HTERT RPE-1 (cell line): ENCODE data around the gene INSRR.

Source experiments
- in situ Hi-C: fragments of 300-500 bp; cut with MboI; formaldehyde crosslinking; loops from 4 replicates; pipeline ENCODE4 v1.14.3; 2020; ENCODE audit warnings: low sequenced_read_pairs

The INSRR gene

GRCh38 chr1:156809281-156809680, 49.6 kb downstream of the INSRR start:
- in situ Hi-C loops: no loop called here

DNA sequence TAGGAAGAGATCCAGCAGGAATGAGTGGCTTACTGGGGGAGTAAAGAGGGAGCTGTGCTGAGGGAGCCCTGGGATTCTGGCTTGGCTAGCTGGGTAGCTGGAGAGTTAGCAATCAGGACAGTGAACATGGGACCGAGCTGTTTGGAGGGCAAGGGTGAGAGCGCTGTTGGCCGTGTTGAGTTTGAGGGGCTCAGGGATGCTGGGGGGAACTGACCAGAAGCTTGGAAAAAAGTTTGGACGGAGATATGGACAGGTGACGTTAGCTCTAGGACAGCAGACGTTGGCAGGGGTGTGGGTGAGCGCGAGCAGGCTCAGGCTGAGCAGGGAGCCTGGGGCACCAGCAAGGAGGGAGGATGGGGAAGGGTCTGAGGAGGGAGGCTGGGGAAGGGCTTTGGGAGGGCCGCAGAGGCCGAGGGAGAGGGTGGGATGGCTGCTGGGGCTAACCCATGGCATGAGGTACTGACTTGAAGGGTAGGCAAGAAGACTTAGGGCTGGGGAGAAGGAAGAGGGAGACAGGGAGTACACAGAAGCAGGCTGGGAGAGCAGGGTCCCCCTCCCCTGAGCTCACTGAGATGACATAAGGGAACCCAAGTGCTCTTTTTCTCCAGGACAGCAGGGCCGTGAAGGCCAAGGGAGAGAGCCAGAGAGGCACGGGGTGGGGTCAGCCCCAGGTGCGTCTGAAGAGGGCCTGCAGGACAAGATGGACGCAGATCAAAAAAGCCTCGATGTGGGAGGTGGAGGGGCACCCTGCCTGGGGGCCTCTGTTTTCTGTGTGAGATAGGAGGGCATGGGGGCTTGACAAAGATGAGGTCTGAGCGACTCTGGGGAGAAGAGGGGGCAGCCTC, 50.5 kb downstream of the INSRR start:
- in situ Hi-C loops: no loop called here

- in situ Hi-C loops: no loop called here
These were observed 51.3 kb downstream of the INSRR start for GRCh38 chr1:156807627-156808026.

- in situ Hi-C loops: no loop called here
These were observed 52.1 kb downstream of the INSRR start for GRCh38 chr1:156806512-156807440.

DNA sequence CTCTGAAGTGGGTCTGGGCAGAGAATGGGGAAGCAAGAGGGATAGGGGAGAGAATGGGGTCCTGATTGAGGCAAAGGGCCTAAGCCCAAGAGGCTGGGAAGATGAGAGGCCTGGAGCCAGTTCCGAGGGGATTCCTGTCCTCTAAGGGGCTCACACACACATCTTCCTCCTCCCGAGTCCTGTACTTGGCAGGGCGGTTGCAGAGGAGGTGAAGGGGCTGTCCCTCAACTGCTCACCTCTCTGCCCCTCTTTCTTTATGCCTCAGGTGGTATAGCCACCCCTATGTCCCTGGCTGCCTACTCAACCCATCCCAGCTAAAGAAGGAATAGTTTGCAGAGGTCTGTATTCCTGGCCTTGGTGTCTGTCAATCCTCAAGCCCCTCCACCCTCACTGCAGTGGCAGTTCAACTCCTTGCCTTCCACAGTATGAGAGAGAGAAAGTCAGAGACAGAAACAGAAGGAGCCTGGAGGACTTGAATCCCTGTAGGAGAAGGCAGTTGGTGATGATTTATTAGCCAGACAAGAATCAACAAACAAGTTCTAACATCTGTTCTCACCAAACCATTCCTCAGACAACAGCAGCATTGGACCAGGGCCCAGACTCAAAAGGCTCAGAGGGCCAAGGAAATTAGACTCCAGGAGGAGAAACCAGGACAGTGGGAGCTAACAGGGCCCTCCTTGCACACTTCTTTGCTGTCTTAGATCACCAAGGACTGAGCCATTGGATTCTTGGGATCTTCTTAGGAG, 53.0 kb downstream of the INSRR start:
- in situ Hi-C loops: no loop called here

- in situ Hi-C loops: no loop called here
These were observed 54.2 kb downstream of the INSRR start for GRCh38 chr1:156804572-156805243.

DNA sequence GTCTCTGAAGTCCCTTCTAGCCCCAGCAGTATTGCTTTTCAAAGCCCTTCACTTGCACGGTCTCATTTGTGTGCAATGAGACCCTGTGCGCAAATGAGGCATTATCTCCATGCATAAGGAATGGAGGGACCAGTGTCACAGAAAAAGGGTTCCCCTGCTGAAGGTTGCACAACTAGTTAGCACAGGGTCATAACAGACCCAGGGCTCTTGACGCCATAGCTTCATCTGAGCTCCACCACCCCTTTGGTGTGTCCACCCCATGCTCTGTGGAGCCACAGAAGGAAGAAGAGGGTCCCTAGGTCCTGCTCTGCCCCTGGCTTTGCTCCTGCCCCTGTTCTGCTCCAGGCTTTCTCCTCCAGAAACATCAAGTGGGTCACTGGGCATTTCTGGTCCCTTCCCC, 54.9 kb downstream of the INSRR start:
- in situ Hi-C loops: no loop called here

DNA sequence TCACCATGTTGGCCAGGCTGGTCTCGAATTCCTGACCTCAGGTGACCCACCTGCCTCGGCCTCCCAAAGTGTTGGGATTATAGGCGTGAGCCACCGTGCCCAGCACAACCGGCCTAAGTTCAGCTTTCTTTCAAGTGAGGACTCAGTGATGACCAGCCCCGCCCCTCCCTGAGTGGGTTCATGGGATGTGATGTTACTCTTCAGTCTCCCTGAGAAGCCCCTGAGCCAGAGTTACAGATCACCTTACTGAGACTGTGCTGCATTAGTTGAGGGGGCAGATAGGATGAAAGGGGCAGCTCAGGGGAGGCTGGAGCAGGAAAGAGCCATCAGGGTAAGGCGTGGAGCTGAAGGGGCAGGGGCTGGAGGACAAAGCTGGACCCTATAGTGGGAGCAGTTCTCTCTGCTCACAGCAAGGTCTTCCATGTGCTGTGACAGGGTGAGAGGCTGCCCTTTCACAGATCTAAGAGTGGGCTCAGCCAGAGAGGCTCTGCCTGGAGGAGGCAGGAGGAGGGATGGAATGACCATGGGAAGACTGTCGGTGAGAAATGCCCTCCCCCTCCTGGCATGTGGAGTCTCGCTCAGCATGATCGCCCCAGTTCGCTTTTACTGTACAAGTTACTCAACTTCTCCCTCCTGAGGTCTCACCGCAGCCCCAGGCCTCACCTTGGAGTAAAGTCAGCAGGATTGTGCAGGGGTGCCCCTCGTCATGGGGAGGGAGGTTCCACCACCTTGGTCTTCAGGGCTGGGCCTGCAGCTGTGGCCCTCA, 55.6 kb downstream of the INSRR start:
- in situ Hi-C loops: no loop called here

GRCh38 chr1:156802421-156802935, 56.4 kb downstream of the INSRR start:
- in situ Hi-C loops: no loop called here

DNA sequence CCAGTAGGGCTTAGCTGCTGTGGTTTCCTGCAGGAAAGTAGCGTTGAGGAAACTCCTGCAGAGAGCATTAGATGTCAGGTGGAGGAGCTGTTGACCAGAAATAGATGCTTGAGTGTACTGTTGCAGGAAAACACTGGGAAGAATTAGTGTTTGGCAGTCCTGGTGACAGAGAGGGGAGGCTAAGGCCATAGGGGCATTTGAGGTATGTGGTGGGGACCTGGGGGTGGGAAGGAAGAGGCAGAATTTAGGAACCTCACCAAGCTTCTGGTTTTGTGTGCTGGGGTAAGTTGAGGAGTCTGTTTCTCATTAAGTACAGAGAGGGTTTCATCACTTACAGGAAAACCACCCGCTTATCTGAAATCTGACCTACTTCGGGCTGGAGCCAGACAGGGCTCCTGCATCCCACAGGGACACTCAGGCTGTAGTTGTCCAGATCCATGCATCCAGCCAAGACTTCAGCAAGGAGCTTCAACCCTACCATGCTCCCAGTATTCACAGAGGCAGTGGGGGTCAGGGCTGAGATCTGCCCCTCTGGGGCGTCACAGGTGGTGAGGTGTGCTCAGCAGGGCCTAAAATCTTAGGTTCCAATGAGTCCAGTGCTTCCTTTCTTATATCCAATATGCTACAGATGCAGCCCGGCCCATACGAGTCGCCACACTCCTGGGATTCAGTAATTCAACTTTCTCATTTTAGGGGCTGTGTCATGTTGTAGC, 57.4 kb downstream of the INSRR start:
- in situ Hi-C loops: no loop called here

DNA sequence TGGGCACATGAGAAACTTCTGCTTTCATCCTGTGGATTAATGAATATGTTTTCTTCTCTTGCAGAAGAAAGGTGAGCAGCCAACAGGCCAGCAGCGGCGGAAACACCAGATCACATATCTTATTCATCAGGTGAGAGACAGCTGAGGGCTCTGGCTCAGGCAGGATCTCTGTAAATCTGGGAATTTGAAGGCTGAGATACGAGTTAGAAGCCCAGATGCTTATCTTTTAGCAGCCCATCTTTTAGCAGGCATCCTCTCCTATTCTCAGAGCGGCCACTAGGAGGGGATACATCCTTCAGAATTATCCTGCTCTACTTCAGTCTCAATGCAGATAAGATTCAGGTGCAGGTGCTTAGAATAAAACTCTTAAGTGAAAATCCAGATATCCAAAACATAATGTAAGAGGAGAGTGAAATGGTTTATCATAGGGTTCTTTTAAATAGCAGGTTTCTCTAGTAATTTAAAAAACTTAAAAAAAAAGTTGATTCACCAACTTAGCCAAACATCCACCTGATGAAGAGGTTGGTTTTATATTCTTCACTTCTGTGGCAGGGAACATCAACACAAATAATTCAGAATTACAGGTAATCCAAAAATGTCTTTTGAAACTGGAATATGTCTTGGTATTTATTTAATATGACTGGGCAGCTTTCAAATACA, 61.6 kb downstream of the INSRR start:
- in situ Hi-C loops: no loop called here

GRCh38 chr1:156796340-156797097, 62.4 kb downstream of the INSRR start:
- in situ Hi-C loops: no loop called here

- in situ Hi-C loops: no loop called here
These were observed 63.1 kb downstream of the INSRR start for GRCh38 chr1:156795787-156796186.

DNA sequence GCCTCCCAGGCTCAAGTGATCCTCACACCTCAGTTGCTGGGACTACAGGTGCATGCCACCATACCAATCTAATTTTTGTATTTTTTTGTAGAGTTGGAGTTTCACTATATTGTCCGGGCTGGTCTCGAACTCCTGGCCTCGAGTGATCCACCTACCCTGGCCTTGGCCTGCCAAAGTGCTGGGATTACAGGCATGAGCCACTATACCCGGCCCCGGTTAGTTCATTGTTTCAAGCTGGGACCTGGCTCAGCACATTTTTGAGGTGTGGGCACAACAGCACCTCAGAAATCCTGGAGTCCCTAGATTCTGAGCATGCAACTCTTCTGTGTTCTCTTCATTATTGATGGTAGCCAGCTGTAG, 63.6 kb downstream of the INSRR start:
- in situ Hi-C loops: no loop called here

DNA sequence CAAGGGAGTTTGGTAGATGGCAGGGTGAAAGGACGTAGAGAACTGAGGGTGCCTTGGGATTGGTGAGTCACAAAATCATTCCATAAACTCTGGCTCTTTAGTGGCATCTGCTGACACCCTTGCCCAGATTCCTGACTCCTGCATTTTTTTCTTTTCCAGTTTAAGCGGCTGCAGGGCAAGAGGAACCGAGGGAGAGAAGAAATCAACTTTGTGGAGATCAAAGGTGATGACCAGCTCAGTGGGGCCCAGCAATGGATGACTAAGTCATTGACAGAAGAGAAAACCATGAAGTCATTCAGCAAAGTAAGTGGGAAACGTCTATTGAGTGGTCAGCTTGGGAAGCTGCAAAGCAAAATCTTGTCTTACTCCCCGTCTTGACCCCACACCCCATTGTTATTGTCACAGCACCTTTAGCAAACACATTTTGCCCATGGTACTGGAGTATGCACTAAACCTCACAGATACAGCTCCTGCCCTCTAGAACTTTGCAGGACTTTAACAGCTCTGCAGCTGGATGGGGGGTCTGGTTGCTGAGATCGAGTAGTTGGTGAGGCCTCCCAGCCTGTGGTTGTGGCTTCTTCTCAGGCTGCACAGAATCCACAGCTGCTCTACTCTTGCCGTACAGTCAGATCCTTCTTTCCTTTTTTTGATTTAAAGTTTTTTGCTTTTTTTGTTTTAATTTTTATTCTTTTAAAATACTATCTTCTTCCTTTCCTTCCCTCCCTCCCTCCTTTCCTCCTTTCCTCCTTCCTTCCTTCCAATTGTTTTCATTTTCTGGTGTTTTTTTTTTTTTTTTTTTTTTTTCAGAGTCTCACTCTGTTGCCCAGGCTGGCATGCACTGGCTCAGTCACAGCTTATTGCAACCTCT, 64.2 kb downstream of the INSRR start:
- in situ Hi-C loops: no loop called here
